ENCODE results near the gene ZSWIM5.
"Not testable (repeated sequence)": the region's sequence is repeated elsewhere in the genome, so short reads cannot be mapped to it uniquely, and the experiment has no call there.

Gene ZSWIM5

DNA sequence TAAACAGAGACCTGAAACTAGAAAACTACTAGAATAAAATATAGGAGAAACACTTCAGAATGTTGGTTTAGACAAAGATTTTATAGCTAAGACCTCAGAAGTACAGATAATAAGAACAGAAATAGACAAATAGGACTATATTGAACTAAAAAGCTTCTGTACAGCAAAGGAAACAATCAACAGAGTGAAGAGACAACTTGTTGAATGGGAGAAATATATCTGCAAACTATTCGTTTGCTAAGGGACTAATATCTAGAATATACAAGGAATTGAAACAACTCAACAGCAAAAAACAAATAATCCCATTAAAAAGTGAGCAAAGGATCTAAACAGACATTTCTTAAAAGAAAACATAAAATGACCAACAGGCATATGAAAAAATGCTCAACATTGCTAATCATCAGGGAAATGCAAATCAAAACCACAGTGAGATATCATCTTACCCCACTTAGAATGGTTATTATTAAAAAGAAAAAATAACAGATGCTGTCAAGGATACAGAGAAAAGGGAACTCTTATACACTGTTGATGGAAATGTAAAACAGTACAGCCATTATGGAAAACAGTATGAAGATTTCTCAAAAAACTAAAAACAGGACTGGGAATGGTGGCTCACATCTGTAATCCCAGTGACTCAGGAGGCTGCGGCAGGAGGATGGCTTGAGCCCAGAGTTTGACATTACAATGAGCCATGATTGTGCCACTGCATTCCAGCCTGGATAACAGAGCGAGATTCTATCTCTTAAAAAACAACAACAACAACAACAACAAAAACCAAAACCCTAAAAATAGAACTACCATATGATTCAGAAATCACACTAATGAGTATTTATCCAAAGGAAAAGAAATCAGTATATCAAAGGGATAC is 37.3 kb upstream of the ZSWIM5 start:
- no peak for DNase-seq (ENCODE audit: low spot score)
- in situ Hi-C loops (cut with MboI; ENCODE audit: low pct_unique_long_range_greater_than_20kb, low sequenced_read_pairs, unreplicated experiment) = no loop called here
- TF ChIP-seq, protein P1, sequence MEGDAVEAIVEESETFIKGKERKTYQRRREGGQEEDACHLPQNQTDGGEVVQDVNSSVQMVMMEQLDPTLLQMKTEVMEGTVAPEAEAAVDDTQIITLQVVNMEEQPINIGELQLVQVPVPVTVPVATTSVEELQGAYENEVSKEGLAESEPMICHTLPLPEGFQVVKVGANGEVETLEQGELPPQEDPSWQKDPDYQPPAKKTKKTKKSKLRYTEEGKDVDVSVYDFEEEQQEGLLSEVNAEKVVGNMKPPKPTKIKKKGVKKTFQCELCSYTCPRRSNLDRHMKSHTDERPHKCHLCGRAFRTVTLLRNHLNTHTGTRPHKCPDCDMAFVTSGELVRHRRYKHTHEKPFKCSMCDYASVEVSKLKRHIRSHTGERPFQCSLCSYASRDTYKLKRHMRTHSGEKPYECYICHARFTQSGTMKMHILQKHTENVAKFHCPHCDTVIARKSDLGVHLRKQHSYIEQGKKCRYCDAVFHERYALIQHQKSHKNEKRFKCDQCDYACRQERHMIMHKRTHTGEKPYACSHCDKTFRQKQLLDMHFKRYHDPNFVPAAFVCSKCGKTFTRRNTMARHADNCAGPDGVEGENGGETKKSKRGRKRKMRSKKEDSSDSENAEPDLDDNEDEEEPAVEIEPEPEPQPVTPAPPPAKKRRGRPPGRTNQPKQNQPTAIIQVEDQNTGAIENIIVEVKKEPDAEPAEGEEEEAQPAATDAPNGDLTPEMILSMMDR (IDR thresholded peaks at IDR 0.05; ENCODE audit: extremely low read depth, insufficient read depth, missing control alignments) = no peak

GRCh38 chr1:45238846-45239245 is 32.4 kb upstream of the ZSWIM5 start:
- in situ Hi-C loops (cut with MboI; ENCODE audit: low pct_unique_long_range_greater_than_20kb, low sequenced_read_pairs, unreplicated experiment) = no loop called here
- TF ChIP-seq, protein P1 (IDR thresholded peaks at IDR 0.05; ENCODE audit: extremely low read depth, insufficient read depth, missing control alignments) = no peak

GRCh38 chr1:45236136-45236535 is 29.7 kb upstream of the ZSWIM5 start:
- DNase-seq (ENCODE audit: low spot score) = no peak
- TF ChIP-seq, protein P1 (IDR thresholded peaks at IDR 0.05; ENCODE audit: extremely low read depth, insufficient read depth, missing control alignments) = no peak
- in situ Hi-C loops (cut with MboI; ENCODE audit: low pct_unique_long_range_greater_than_20kb, low sequenced_read_pairs, unreplicated experiment) = no loop called here

More at GRCh38 chr1:45238846-45239245, 32.4 kb upstream of the ZSWIM5 start:
- DNase-seq (ENCODE audit: low spot score) = no peak

DNA sequence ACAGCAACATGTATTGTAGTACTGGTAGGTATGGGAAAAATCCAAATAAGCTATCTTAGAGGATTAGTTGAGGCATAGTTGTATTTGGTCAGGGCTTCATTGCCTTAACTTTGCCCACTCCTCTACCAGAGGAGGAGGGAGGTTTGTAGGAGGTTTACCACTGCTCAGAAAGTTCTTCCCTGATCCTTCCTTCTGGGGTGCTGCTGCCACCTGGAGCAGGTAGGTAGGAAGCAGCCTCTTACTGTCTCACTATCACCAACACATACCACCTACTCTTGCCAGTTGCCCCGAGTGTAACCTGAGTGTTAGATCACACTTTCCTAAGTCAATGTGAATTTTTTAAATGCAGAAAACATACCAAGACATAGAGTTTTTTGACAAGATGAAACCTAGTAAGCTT is 24.1 kb upstream of the ZSWIM5 start:
- in situ Hi-C loops (cut with MboI; ENCODE audit: low pct_unique_long_range_greater_than_20kb, low sequenced_read_pairs, unreplicated experiment) = no loop called here
- DNase-seq (ENCODE audit: low spot score) = no peak
- TF ChIP-seq, protein P1 (IDR thresholded peaks at IDR 0.05; ENCODE audit: extremely low read depth, insufficient read depth, missing control alignments) = peak; percentile 19

GRCh38 chr1:45225598-45225997 is 19.2 kb upstream of the ZSWIM5 start:
- in situ Hi-C loops (cut with MboI; ENCODE audit: low pct_unique_long_range_greater_than_20kb, low sequenced_read_pairs, unreplicated experiment) = no loop called here
- DNase-seq (ENCODE audit: low spot score) = no peak
- TF ChIP-seq, protein P1 (IDR thresholded peaks at IDR 0.05; ENCODE audit: extremely low read depth, insufficient read depth, missing control alignments) = no peak

- in situ Hi-C loops (cut with MboI; ENCODE audit: low pct_unique_long_range_greater_than_20kb, low sequenced_read_pairs, unreplicated experiment); DNase-seq (ENCODE audit: low spot score): not testable (repeated sequence)
These were observed 17.3 kb upstream of the ZSWIM5 start for GRCh38 chr1:45223710-45224109.

- TF ChIP-seq, protein P1 (IDR thresholded peaks at IDR 0.05; ENCODE audit: extremely low read depth, insufficient read depth, missing control alignments) = no peak
- in situ Hi-C loops (cut with MboI; ENCODE audit: low pct_unique_long_range_greater_than_20kb, low sequenced_read_pairs, unreplicated experiment) = no loop called here
- no peak for DNase-seq (ENCODE audit: low spot score)
These were observed 15.3 kb upstream of the ZSWIM5 start for GRCh38 chr1:45221716-45222115.
